K562 (cell line): ENCODE measurements around the gene VAMP8. TPM values are rescaled to one million over a fixed set of nuclear protein-coding genes. Genes with fewer than 3 reads are reported as not detected.

Experiments
- ATAC-seq: fragments of 200-7000 bp; cut with Tn5 transposase; 3 replicates; pipeline ENCODE4 v1.9.1; 2020; ENCODE audit warnings: moderate library complexity
- BruUV-seq: library from RNA; stranded (reverse); fragments of 400-500 nt; replicated peaks from 2 replicates; lab custom pipeline; 2021; lab: Mats Ljungman, UMichigan
- CTCF ChIA-PET: fragments of 300-600 bp; formaldehyde crosslinking; extraction: SDS; loops from one replicate; lab custom pipeline; 2021; ENCODE audit warnings: low intra/inter-chr PET ratio; lab: Yijun Ruan, JAX
- POLR2A ChIA-PET: fragments of 300-600, 350-650 bp; sonication (Branson Sonifier 250); formaldehyde crosslinking; extraction: SDS; loops from one replicate; lab custom pipeline; 2021; ENCODE audit warnings: antibody characterized with exemption, inconsistent platforms; lab: Yijun Ruan, JAX
- DNase-seq, 4 experiments: peaks; one replicate each; pipeline versions ENCODE4 v3.0.0 to v3.0.0-alpha.2; 2011 to 2018; ENCODE audit warnings: low spot score in 3 of 4, mixed read lengths in 3 of 4; ENCODE audit errors: extremely low read depth in 1 of 4
- FAIRE-seq: peaks from 2 replicates; lab custom pipeline; 2011; peaks lifted over from hg19 to GRCh38; lab: Jason Lieb, UNC
- H2AFZ ChIP-seq: 2 replicates; pipeline ENCODE4 v1.6.0; 2011; ENCODE audit warnings: low read depth, low read length, control low read depth, inconsistent platforms
- H3K27ac ChIP-seq: fragments of 200-600 bp; 3 replicates; pipeline ENCODE4 v1.8.0; 2011; ENCODE audit warnings: low read depth, mild to moderate bottlenecking, control low read depth, inconsistent platforms, low read length, moderate library complexity, mixed read lengths; ENCODE audit errors: extremely low read depth
- H3K27me3 ChIP-seq, 2 experiments: fragments of 300-600 bp in 1 of 2; 2 replicates in 1 of 2; 3 replicates in 1 of 2; pipeline versions ENCODE4 v1.6.0 to v1.8.0; 2011; ENCODE audit warnings: inconsistent platforms in 2 of 2, low read length in 2 of 2, mild to moderate bottlenecking in 1 of 2, mixed read lengths in 1 of 2, moderate library complexity in 1 of 2; ENCODE audit not compliant: control insufficient read depth in 2 of 2, insufficient read depth in 2 of 2
- H3K36me3 ChIP-seq: fragments of 300-600 bp; 3 replicates; pipeline ENCODE4 v1.8.0; 2011; ENCODE audit warnings: mild to moderate bottlenecking, low read length, inconsistent platforms; ENCODE audit not compliant: control insufficient read depth, insufficient read depth
- H3K4me1 ChIP-seq, 2 experiments: fragments of 200-600 bp in 1 of 2; replicated peaks in 1 of 2; 2 replicates in 1 of 2; 3 replicates in 1 of 2; pipeline versions ENCODE4 v1.5.1 to v1.8.0; 2011; ENCODE audit warnings: inconsistent platforms in 2 of 2, low read length in 2 of 2, mild to moderate bottlenecking in 1 of 2, mixed read lengths in 1 of 2, moderate library complexity in 1 of 2; ENCODE audit not compliant: control insufficient read depth in 2 of 2, insufficient read depth in 2 of 2
- H3K4me2 ChIP-seq: 2 replicates; pipeline ENCODE4 v1.6.1; 2011; ENCODE audit warnings: low read length, control low read depth, inconsistent platforms, mixed read lengths; ENCODE audit not compliant: insufficient read depth
- H3K4me3 ChIP-seq: fragments of 200-600 bp; sonication (generic), shearing (Covaris generic); 2 replicates; pipeline ENCODE4 v1.5.1; 2016; ENCODE audit warnings: control low read depth, inconsistent platforms
- H3K79me2 ChIP-seq: fragments of 200-600 bp; 3 replicates; pipeline ENCODE4 v1.8.0; 2011; ENCODE audit warnings: low read length, inconsistent platforms; ENCODE audit not compliant: control insufficient read depth, insufficient read depth
- H3K9ac ChIP-seq, 2 experiments: 2 replicates each; pipeline versions ENCODE4 v1.6.0 to v1.6.1; 2011; ENCODE audit warnings: low read depth in 2 of 2, low read length in 2 of 2, control low read depth in 1 of 2, inconsistent platforms in 1 of 2, mild to moderate bottlenecking in 1 of 2, mixed read lengths in 1 of 2; ENCODE audit not compliant: insufficient read depth in 1 of 2
- H3K9me1 ChIP-seq: one replicate; pipeline ENCODE4 v1.6.0; 2011; ENCODE audit warnings: inconsistent platforms, mild to moderate bottlenecking, low read length, moderate library complexity; ENCODE audit not compliant: control insufficient read depth, insufficient read depth
- H3K9me3 ChIP-seq: replicated peaks from 2 replicates; pipeline ENCODE4 v1.5.1; 2011; ENCODE audit warnings: low read depth, low read length, inconsistent platforms; ENCODE audit not compliant: control insufficient read depth, insufficient read depth
- H4K20me1 ChIP-seq: replicated peaks from 2 replicates; pipeline ENCODE4 v1.6.1; 2011; ENCODE audit warnings: low read length, inconsistent platforms, mixed read lengths; ENCODE audit not compliant: control insufficient read depth, insufficient read depth
- CSDE1 ChIP-seq, 2 experiments: fragments of 450-650 bp; IDR thresholded peaks; 2 replicates each; pipeline ENCODE4 v1.6.1; 2016; ENCODE audit warnings: mild to moderate bottlenecking in 1 of 2
- FOXO4 ChIP-seq: fragments of 450-650 bp; formaldehyde crosslinking; IDR thresholded peaks from 2 replicates; pipeline ENCODE4 v1.4.0; 2020; ENCODE audit warnings: mild to moderate bottlenecking, moderate library complexity
- RFX1 ChIP-seq: fragments of 450-650 bp; IDR thresholded peaks from 2 replicates; pipeline ENCODE4 v1.6.1; 2016; ENCODE audit warnings: mild to moderate bottlenecking, moderate library complexity
- WGBS: fragments of 100-300 bp; shearing (Covaris generic); methylation state at CpG from one replicate; pipeline ENCODE4 v1.1.6; 2016; ENCODE audit warnings: low coverage, mixed read lengths; ENCODE audit not compliant: insufficient coverage; ENCODE audit errors: missing lambda C conversion rate; 5-methylcytosine and 5-hydroxymethylcytosine counted together
- in situ Hi-C: fragments of 300-500 bp; cut with MboI; formaldehyde crosslinking; loops from 4 replicates; pipeline ENCODE4 v1.15.0; 2018; ENCODE audit warnings: inconsistent platforms, mixed read lengths
- intact Hi-C: fragments of 100-400 bp; cut with micrococcal nuclease; formaldehyde crosslinking; loops from 2 replicates; pipeline ENCODE4 v1.14.2; 2022
- polyA plus RNA-seq, 8 experiments: library from polyadenylated mRNA; depleted of rRNA in 4 of 8; stranded (reverse) in 5 of 8; unstranded in 3 of 8; fragments of >200 nt; fragmentation: Nextera tagmentation in 2 of 8; fragmentation: Illumina TruSeq in 1 of 8; extraction: Ambion mirVana in 2 of 8; extraction: Trizol in 1 of 8; gene quantifications; 2 replicates each; pipeline versions ENCODE4 v1.2.1 to v1.2.3, GENCODE V29; 2011 to 2014; ENCODE audit warnings: inconsistent platforms in 1 of 8, missing spikeins in 1 of 8
- total RNA-seq, 7 experiments: library from RNA; depleted of rRNA in 6 of 7; stranded (reverse); fragments of >200 nt in 6 of 7; fragmentation: Illumina TruSeq in 2 of 7; extraction: Trizol in 2 of 7; gene quantifications; 2 replicates each; pipeline versions ENCODE4 v1.2.1 to v1.2.3, GENCODE V29; 2011 to 2021; ENCODE audit warnings: low replicate concordance in 1 of 7

The VAMP8 gene
- total and polyA plus RNA-seq, 9 of the 15 experiments (the other 6 are each of a cell fraction or from before 2014, with no cell fraction given): 107 to 571 (median 248) TPM

GRCh38 chr2:85589181-85589580, 11.8 kb downstream of the VAMP8 start:
- H3K9me1 ChIP-seq: peaks cover 11% of the 10 kb centered on the region

More at GRCh38 chr2:85589181-85589580, 11.8 kb downstream of the VAMP8 start:
- peaks cover 39 to 43% of the 10 kb centered on the region in 2 experiments for H3K4me1 ChIP-seq
- H3K27me3 ChIP-seq: no peaks in the 10 kb centered on the region
- no peaks in the 10 kb centered on the region for H3K9me3 ChIP-seq
- no peak overlapping the region for H2AFZ ChIP-seq
- FAIRE-seq (peak; percentile 32), DNase-seq (no peak), ATAC-seq (no peak)
- no TSS peak for BruUV-seq
- TF ChIP-seq CSDE1 (IDR thresholded peaks at IDR 0.05): no peak
- TF ChIP-seq RFX1: no peak
- no peak for TF ChIP-seq FOXO4 (CRISPR knock-in tag)
- H4K20me1 ChIP-seq: no peaks in the 10 kb centered on the region
- intact Hi-C loops: no loop called here
- POLR2A ChIA-PET: interaction anchor here (1.6 to 4.0 kb wide), 2 partner anchors 10 to 51 kb away, joined by 3 to 14 read pairs; partner anchors contain the start of gene MAT2A
- no peak overlapping the region for H3K4me3 ChIP-seq
- 86% methylated on average over 4 of the region's 4 CpGs for WGBS
- in situ Hi-C loops: no loop called here
- no peak overlapping the region for H3K27ac ChIP-seq
- H3K79me2 ChIP-seq: no peaks in the 10 kb centered on the region
- H3K4me2 ChIP-seq: no peak overlapping the region
- CTCF ChIA-PET: no interaction called here
- no peak overlapping the region for H3K9ac ChIP-seq
- H3K36me3 ChIP-seq: peaks cover 5% of the 10 kb centered on the region; the same call in 2 of the 3 replicates
